T-cell (primary cell): Measurements from ENCODE around the gene ZFR. TPM values are rescaled to one million over a fixed set of nuclear protein-coding genes. Genes with fewer than 3 reads are reported as not detected.
A peak's percentile ranks its signal among the peaks of the same experiment; 100 is the strongest.

Experiments used
- ATAC-seq, 4 experiments: fragments of 200-7000 bp in 3 of 4; fragments of 150-1000 bp in 1 of 4; cut with Tn5 transposase; replicated peaks in 1 of 4; 1 replicate in 3 of 4; 2 replicates in 1 of 4; pipeline ENCODE4 v1.10.0; 2021; ENCODE audit warnings: moderate library complexity in 3 of 4, mild to moderate bottlenecking in 2 of 4, moderate number of reproducible peaks in 1 of 4
- CTCF ChIA-PET, 2 donors: fragments of 300-600 bp; sonication (Branson Sonifier 250); formaldehyde crosslinking; loops; one replicate each; lab custom pipeline; 2022; ENCODE audit warnings: antibody characterized with exemption in 2 of 2; lab: Charles Lee
- POLR2A ChIA-PET, 2 donors: fragments of 300-600 bp; sonication (Branson Sonifier 250); formaldehyde crosslinking; loops; one replicate each; lab custom pipeline; 2022; ENCODE audit warnings: antibody characterized with exemption in 2 of 2; lab: Charles Lee
- DNase-seq, 35 experiments: peaks; one replicate each; pipeline versions ENCODE4 v3.0.0 to v3.0.0-alpha.2; 2013 to 2023
- H3K27ac ChIP-seq: one replicate; pipeline ENCODE4 v1.5.1; 2013; ENCODE audit warnings: low read length
- H3K27me3 ChIP-seq, 2 experiments: replicated peaks in 1 of 2; 1 replicate in 1 of 2; 2 replicates in 1 of 2; pipeline versions ENCODE4 v1.6.1 to v1.7.0; 2013; ENCODE audit warnings: low read length in 1 of 2, mixed read lengths in 1 of 2; ENCODE audit not compliant: control insufficient read depth in 2 of 2, insufficient read depth in 2 of 2; ENCODE audit errors: extremely low read depth in 1 of 2
- H3K36me3 ChIP-seq, 2 donors: 1 replicate in 1 of 2; 2 replicates in 1 of 2; pipeline versions ENCODE4 v1.6.1 to v1.7.0; 2013; ENCODE audit warnings: low read length in 1 of 2; ENCODE audit not compliant: control insufficient read depth in 2 of 2, insufficient read depth in 1 of 2; ENCODE audit errors: extremely low read depth in 1 of 2
- H3K4me1 ChIP-seq, 2 experiments: 1 replicate in 1 of 2; 2 replicates in 1 of 2; pipeline versions ENCODE4 v1.6.1 to v1.7.0; 2013; ENCODE audit warnings: low read length in 2 of 2, mixed read lengths in 1 of 2; ENCODE audit not compliant: insufficient read depth in 2 of 2, control insufficient read depth in 1 of 2; ENCODE audit errors: extremely low read depth in 1 of 2
- H3K4me3 ChIP-seq, 2 donors: 1 replicate in 1 of 2; 2 replicates in 1 of 2; pipeline versions ENCODE4 v1.5.1 to v1.7.0; 2013; ENCODE audit warnings: mild to moderate bottlenecking in 2 of 2, low read length in 1 of 2, moderate library complexity in 1 of 2; ENCODE audit not compliant: control insufficient read depth in 1 of 2; ENCODE audit errors: extremely low read depth in 1 of 2
- H3K9me3 ChIP-seq: 2 replicates; pipeline ENCODE4 v1.7.0; 2013
- H3K27ac Mint-ChIP-seq, 2 donors: one replicate each; pipeline ENCODE4 v1.8.0; 2020 to 2021; ENCODE audit warnings: mild to moderate bottlenecking in 2 of 2, mixed read lengths in 2 of 2
- H3K27me3 Mint-ChIP-seq, 2 donors: one replicate each; pipeline ENCODE4 v1.8.0; 2021 to 2022; ENCODE audit warnings: mixed read lengths in 2 of 2
- H3K36me3 Mint-ChIP-seq: one replicate; pipeline ENCODE4 v1.8.0; 2021; ENCODE audit warnings: mixed read lengths
- H3K4me1 Mint-ChIP-seq, 3 donors: one replicate each; pipeline ENCODE4 v1.8.0; 2020 to 2022; ENCODE audit warnings: mixed read lengths in 3 of 3, mild to moderate bottlenecking in 1 of 3
- H3K4me3 Mint-ChIP-seq, 3 donors: one replicate each; pipeline ENCODE4 v1.8.0; 2020 to 2022; ENCODE audit warnings: mild to moderate bottlenecking in 3 of 3, mixed read lengths in 3 of 3, moderate library complexity in 3 of 3
- H3K9me3 Mint-ChIP-seq, 3 donors: one replicate each; pipeline ENCODE4 v1.8.0; 2020 to 2022; ENCODE audit warnings: mixed read lengths in 3 of 3
- WGBS: methylation state at CpG from one replicate; pipeline ENCODE4 v1.1.5; 2013; ENCODE audit warnings: missing lambda C conversion rate; ENCODE audit not compliant: insufficient coverage; 5-methylcytosine and 5-hydroxymethylcytosine counted together
- total RNA-seq, 35 experiments: library from RNA in 6 of 35; stranded (reverse) in 6 of 35; fragments of 120-200 nt in 1 of 35; gene quantifications; one replicate each; pipeline versions ENCODE4 v1.2.1 to v1.2.4 and lab custom pipeline; 2013 to 2026

The ZFR gene
- total RNA-seq, 5 donors from 2014 or later (not counting 1 experiment from before 2014, with no cell fraction given): 50.1 to 55.9 (median 54.2) TPM

DNA sequence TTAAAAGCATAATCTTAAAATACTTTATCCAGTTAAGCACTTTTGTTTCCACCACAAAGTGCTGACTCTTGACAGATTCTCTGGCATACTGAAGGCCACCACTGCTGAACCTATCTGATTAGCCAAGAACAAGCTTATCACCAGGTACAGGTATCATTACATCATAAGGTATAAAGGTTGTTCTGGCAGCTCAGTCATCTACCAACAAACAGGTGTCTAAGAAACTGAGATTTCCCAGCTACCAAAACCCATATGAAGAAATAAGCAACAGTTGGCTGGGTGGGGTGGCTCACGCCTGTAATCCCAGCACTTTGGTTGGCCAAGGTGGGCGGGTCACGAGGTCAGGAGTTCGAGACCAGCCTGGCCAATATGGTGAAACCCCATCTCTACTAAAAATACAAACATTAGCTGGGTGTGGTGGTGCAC, 136.8 kb downstream of the ZFR start:
- no peaks in the 10 kb centered on the region for H3K9me3 ChIP-seq
- no peak overlapping the region for H3K4me3 ChIP-seq
- peaks cover 18 to 26% of the 10 kb centered on the region in 2 experiments for H3K4me1 ChIP-seq
- H3K27me3 ChIP-seq: no peaks in the 10 kb centered on the region
- CTCF ChIA-PET: interaction anchor here (0.6 to 1.2 kb wide), 5 partner anchors 10 to 1121 kb away, joined by 3 read pairs; no protein-coding TSS in a partner anchor
- no peak overlapping the region for H3K4me3 Mint-ChIP-seq
- peaks cover 0 to 5% of the 10 kb centered on the region in 2 donors for H3K36me3 ChIP-seq
- no peak overlapping the region for H3K27ac ChIP-seq
- ATAC-seq (no peak), DNase-seq (no peak)
- no peak overlapping the region for H3K27ac Mint-ChIP-seq
- whole genome bisulfite sequencing: no CpG with 5 or more reads among the region's 4 CpGs
- H3K9me3 Mint-ChIP-seq: no peaks in the 10 kb centered on the region
- peaks cover 75 to 83% (median 78%) of the 10 kb centered on the region in 3 donors for H3K4me1 Mint-ChIP-seq
- POLR2A ChIA-PET: interaction anchor here in 1 of 2 donors (0.5 to 0.6 kb wide), 2 partner anchors 36 to 149 kb away, joined by 3 read pairs; no protein-coding TSS in a partner anchor
- no peaks in the 10 kb centered on the region for H3K27me3 Mint-ChIP-seq
- H3K36me3 Mint-ChIP-seq: peaks cover 5% of the 10 kb centered on the region

DNA sequence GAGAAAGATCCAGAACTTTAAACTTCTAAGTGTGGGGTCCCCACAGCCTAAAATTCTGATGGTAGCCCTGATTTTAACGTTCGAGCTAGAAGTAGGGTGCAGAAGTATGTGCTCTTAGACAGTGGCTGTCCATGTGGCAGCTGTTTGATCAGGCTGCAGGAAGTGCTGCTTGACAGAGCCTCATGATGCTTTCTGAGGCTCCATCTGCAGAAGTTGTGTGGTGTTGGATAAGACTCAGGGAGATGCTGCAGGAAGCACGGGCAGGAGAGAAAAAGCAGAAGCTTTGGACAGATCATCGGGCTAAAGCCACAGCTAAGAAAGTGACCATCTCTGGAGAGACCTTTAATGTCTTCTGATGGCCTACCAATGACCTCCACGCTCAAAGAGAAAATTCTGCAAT, 139.9 kb downstream of the ZFR start:
- DNase-seq (no peak), ATAC-seq (peak in 1 of 4 experiments; percentile 20)
- Mint-ChIP-seq H3K4me3 (no peak overlapping the region), H3K9me3 (no peaks in the 10 kb centered on the region), H3K27ac (peak overlapping the region in 1 of 2 donors; percentile 2), H3K27me3 (no peaks in the 10 kb centered on the region), H3K4me1 (peaks cover 78 to 85% (median 79%) of the 10 kb centered on the region in 3 donors), H3K36me3 (peaks cover 6% of the 10 kb centered on the region)
- no peaks in the 10 kb centered on the region for H3K27me3 ChIP-seq
- peaks cover 4 to 13% of the 10 kb centered on the region in 2 experiments for H3K4me1 ChIP-seq
- no peaks in the 10 kb centered on the region for H3K9me3 ChIP-seq
- peaks cover 0 to 10% of the 10 kb centered on the region in 2 donors for H3K36me3 ChIP-seq
- ChIA-PET CTCF (interaction anchor here in 1 of 2 donors (0.6 kb wide), 1 partner anchor 25 kb away, joined by 3 read pairs; no protein-coding TSS in a partner anchor), POLR2A (no interaction called here)
- H3K27ac ChIP-seq: no peak overlapping the region
- no peak overlapping the region for H3K4me3 ChIP-seq
- WGBS: 37% methylated on average over 5 of the region's 5 CpGs

Other genes starting within 250 kb of the ZFR start
- gene MTMR12, start 131.8 kb downstream of the ZFR start, total RNA-seq: 10 to 100 TPM; 19.3 to 22.2 (median 20.0) TPM
- gene SUB1, start 140.8 kb upstream of the ZFR start, total RNA-seq: 100 to 1,000 TPM; 178 to 339 (median 203) TPM